Measurements from ENCODE around the gene DNAJA2.

DNA sequence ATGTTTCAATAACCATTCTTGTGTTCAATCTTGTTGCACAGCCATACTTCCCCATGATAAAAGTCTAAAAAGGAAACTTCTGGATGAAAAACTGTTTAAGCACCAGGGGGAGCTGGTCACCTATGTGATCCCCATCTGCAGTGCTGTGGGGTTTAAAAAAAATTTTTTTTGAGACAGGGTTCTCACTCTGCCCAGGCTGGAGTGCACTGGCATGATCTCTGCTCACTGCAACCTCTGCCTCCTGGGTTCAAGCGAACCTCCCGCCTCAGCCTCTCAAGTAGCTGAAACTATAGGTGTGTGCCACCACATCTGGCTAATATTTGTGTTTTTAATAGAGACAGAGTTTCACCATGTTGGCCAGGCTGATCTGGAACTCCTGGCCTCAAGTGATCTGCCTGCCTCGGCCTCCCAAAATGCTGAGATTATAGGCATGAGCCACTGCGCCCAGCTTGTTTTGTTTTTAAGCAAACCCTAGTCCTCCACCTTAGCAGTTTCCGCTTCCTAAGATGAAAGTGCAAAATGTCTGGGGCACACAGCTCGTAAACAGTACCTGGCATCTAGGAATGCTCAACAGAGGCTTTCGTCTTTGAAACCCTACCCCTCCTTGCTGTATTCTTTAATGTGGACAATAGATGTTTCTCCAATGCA lies 25.4 kb downstream of the DNAJA2 start:
- TF ChIP-seq, protein P1, sequence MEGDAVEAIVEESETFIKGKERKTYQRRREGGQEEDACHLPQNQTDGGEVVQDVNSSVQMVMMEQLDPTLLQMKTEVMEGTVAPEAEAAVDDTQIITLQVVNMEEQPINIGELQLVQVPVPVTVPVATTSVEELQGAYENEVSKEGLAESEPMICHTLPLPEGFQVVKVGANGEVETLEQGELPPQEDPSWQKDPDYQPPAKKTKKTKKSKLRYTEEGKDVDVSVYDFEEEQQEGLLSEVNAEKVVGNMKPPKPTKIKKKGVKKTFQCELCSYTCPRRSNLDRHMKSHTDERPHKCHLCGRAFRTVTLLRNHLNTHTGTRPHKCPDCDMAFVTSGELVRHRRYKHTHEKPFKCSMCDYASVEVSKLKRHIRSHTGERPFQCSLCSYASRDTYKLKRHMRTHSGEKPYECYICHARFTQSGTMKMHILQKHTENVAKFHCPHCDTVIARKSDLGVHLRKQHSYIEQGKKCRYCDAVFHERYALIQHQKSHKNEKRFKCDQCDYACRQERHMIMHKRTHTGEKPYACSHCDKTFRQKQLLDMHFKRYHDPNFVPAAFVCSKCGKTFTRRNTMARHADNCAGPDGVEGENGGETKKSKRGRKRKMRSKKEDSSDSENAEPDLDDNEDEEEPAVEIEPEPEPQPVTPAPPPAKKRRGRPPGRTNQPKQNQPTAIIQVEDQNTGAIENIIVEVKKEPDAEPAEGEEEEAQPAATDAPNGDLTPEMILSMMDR (IDR thresholded peaks at IDR 0.05): peak in 6 of 7 experiments; percentile 37 to 62 (median 48)
- TF ChIP-seq POLR2A (IDR thresholded peaks at IDR 0.05): no peak
